Right ventricle myocardium superior (tissue), 1 donor: ENCODE data around the gene NCOR2. TPM values are rescaled to one million over a fixed set of nuclear protein-coding genes. Genes with fewer than 3 reads are reported as not detected.

Experiments
- ATAC-seq: fragments of 200-7000 bp; cut with Tn5 transposase; one replicate; pipeline ENCODE4 v1.9.1; 2020; ENCODE audit warnings: mild to moderate bottlenecking; ENCODE audit not compliant: poor library complexity
- DNase-seq: peaks from one replicate; pipeline ENCODE4 v3.0.0-alpha.2; 2020
- intact Hi-C: fragments of 100-400 bp; cut with DNase I; formaldehyde crosslinking; loops from one replicate; pipeline ENCODE4 v1.11.2; 2022
- total RNA-seq: library from RNA; stranded (reverse); fragmentation: NEBNext Ultra II Directional; extraction: Animal tissue kit (Norgen Biotek cat#: 25700); gene quantifications from one replicate; pipeline ENCODE4 v1.2.1, GENCODE V29; 2021
- donor health status: DM: no; HTN: yes; CAD: no; lungs with severe emphysema.

NCOR2 gene
- total RNA-seq, 1 donor from 2014 or later = 133 TPM

DNA sequence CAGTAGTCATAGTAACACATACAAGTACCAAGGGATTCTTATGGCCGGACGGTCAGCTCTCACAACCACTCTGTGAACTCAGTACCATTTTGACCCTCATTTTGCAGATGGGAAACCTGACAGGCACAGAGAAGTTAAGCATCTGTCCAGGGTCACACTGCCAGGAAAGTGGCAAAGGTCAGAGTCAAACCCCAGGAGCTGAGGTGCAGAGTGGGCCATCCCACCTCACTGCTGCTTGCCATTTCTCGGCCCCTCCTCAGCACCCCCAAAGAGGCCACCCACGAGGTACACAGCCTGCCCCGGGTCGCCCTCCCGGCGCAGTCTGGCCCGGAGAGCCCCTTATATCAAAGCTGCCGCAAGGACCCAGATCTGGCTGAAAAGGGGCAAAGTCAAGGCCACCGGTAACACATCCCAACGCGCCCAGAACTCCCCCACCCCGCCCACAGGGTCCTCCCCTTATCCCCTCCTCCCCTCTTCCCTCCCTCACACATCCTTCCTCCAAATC is 1.7 kb downstream of the NCOR2 start:
- intact Hi-C loops = loop anchor here (5.0 kb wide), 1 partner anchor 202 kb away; no protein-coding TSS in a partner anchor
- ATAC-seq (no peak), DNase-seq (no peak)

DNA sequence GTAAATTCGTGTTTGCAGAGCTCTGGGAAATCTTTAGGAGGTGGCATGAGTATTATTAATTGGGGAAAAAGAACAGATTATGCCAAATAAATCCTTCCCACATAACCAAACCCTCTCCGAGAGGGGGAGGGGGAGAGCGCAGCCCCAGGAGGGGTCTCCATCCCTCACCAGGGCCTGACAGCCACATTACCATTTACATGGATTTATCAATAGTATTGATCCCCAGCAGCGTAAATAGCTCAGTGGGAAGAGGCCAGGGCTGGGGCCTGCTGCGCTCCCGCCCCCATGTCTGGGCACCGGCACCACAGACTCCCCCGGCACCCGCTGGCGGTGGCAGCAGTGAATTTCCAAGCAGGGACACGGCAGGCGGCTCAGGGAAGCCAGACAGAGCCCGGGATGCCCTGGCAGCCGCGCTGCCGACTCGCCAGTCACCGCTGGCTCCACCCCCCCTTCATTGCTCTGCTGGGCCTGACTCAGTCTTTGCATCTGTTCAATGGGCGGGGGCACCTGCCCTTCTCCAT is 2.4 kb downstream of the NCOR2 start:
- intact Hi-C loops = loop anchor here (5.0 kb wide), 1 partner anchor 202 kb away; no protein-coding TSS in a partner anchor
- DNase-seq = no peak
- no peak for ATAC-seq

DNA sequence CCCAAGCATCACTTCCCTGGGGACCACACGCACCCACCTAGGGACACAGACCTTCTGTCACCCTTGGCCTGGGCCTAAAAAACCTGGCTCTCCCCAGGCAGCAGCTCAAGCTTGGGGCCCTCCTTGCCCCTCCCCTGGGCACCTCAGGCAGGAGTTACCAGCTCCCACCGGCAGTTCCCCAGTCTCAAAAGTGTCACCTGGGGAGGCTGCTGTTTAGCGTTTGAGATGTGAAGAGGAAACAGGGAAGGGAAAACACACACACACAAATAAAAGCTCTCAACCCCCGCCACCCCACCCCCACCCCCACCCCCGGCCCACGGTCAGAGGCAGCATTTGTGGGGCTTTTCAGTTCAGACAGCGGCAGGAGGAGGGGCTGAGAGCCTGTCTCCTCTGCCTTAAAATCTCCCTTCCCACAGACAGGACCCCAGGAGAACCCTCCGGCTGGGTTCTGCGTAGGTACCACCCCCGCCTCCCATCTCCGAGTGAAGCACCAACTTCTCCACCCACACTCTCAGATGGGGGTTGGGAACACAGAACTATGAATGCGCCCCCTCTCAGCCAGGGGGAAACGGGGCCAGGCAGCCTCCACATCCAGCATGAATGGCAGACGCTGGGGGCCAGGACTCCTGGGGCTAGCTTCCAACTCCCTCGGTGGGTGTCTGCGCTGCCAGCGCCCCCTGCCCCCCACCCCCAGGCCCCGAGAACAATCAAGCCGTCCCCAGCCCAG is 3.0 kb downstream of the NCOR2 start:
- DNase-seq (no peak), ATAC-seq (no peak)
- intact Hi-C loops = no loop called here

DNA sequence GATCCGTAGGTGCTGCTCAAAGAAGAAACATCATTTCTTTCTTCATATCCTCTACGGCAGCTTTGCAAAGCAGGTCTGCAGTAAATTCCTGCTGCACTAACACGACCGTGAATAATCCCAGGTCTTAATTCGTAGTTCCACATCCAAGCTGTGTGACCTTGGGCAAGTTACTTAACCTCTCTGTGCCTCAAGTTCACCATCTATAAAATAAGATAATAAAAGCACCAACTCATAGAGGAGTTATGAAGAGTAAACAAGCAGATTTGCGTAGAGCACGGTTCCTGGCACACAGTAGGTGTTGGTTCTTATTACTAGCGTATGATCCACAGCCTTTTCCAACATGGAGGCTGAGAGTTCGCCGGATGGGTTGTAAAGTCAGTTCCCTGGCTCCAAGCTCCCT is 3.6 kb downstream of the NCOR2 start:
- intact Hi-C loops = no loop called here
- no peak for ATAC-seq
- no peak for DNase-seq

DNA sequence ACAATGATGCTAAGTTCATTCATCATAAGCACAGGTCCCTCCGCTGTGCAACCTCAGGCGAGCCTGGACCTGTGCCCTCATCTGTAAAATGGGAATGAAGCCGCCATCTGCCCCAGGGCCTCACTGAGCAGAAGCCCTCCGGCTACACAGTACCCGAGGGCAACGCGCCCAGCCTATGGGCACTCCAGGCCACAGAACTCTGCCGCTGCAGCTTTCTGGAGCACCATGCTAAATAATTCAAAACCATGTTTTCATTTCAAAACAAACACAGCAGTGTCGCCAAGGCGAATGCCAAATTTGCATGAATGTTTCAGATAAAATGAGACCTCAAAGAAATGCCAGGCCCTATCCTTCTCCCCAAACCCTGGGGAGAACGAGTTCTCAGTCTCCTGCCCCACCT is 4.0 kb downstream of the NCOR2 start:
- intact Hi-C loops = no loop called here
- DNase-seq = no peak
- no peak for ATAC-seq

DNA sequence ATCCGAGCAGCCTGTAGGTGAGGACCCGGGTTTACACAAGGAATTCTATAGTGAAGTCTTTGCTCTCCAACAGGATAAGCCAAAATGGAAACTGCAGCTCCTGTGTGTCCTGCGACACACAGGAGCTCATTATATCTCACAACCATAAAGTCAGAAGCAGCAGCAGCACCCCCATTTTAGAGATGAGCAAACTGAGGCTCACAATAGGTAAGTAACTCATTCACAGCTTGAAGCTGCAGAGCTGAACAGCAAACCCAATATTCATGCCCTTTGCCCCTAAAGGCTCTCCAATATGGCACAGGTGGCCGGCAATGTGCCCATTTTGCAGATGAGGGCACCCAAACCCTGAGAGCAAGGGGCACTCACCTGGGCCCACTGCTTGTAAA is 4.6 kb downstream of the NCOR2 start:
- ATAC-seq (no peak), DNase-seq (no peak)
- intact Hi-C loops = no loop called here

DNA sequence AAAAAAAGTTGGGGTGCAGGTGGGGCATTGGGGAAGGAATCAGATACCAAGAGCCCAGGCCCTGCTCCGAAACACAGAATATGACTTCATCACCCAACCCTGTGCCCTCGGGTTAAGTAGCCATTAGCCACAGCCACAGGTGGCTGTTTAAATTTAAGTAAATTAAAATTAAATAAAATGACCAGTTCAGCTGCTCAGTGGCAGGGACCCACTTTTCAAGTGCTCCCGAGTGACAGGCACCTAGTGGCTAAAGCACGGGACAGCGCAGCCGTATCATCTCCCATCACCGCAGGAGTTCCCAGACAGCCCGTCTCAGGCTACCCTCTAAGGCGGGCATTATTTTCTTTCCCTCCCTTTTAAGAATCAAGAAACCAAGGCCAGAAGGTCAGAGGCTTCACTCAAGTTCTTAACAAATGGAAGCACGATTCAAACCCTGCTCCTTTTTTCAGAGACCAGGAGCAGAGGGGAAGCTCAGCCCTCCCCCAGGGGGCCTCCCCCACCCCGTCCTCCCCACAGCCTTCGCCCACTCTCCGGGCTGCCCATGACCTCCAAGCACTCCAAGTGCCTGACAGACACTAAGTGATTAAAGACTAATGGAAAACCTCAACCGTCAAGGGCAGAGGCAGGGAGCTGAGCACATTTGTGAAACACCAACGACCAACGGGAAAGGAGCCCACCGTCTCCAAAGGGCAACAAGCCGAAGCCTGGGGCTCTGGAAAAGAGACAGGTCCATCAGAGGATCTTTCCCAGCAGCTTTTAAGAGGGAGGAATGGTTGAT is 5.2 kb downstream of the NCOR2 start:
- intact Hi-C loops = no loop called here
- no peak for ATAC-seq
- no peak for DNase-seq

DNA sequence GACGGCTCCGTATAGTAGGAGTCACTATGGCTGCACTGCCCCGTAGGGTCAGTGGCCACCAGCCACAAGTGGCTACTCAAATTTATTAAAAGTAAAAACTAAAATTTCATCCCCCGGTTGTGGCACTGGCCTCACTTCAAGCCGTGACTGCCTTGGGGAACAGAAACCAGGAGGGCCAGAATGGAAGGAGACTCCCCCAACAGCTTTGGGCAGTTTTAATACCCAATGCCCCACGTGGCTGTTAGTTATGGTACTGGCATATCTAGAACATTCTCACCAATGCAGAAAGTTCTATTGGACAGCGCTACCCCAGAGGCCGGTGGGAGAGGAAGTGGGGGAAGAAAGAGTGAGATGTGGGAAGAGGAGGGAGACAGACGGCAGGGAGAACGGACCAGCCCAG is 6.2 kb downstream of the NCOR2 start:
- no peak for DNase-seq
- intact Hi-C loops = no loop called here
- no peak for ATAC-seq

DNA sequence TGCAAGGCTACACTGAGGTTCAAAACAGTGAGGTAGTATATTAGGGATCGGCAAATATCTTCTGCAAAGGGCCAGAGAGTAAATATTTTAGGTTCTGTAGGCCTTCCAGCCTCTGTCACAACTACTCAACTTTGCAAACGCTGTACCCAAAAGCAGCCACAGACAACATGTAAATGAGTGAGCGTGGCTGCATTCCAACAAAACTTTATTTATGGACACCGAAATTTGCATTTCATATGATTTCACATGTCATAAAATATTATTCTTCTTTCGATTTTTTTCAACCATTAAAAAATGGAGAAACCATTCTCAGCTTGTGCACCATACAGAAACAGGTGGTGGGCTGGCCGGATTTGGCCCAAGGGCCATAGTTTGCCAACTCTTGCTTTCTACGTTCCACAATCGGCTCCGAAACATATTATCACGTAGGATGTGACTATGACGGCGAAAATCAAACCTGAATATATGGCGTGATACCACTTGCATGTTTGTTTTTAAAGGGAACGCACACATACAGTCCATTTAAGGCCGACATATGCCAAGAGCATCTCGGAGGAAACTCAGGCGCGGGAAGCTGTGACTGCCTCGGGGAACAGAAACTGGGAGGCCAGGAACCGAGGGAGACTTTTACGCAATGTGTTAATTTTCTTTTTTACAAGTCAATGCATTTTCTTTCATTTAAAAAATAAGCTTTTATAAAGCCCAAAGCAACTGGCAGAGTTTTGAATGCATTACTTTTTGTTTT is 7.1 kb downstream of the NCOR2 start:
- no peak for DNase-seq
- no peak for ATAC-seq
- intact Hi-C loops = no loop called here

DNA sequence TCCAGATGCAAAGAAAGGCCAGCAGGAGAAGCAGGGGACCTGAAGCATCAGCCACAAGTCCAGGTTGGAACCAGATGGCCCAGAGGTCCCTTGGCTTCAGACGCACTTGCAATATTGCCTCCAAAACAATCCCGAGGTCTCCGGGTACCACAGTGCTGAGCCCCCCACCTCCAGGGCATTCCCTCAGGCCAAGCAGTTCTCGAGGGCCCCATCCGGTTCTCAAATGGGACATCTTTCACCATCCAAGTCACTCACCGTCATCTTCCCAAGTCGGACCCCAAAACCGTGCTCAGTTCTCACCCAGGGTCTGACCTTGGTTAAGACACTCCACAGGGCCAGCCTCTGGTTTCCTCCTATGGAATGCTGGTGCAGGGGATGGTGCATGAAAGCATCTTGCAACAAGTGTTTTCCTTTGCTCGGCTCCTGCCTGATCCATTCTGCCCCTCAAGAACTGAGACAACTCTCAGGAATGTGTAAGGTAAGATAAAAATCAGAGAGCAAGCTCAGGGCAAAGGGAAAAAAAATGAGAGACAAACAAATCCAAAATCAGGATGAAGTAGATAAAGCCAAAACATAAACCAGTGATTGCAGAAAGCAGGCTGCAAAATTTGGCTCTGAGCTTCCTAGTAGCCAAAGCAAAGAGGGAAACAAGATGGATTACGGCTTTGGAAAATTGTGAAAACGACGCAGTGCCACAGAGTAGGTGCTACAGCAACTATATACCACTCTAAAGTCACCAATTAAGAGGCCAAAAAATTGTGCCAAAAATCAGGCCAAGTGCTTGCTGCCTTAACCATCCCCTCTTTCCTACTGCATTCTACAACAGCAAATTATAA is 8.0 kb downstream of the NCOR2 start:
- DNase-seq (no peak), ATAC-seq (no peak)
- intact Hi-C loops = loop anchor here (5.0 kb wide), 1 partner anchor 37 kb away; no protein-coding TSS in a partner anchor

DNA sequence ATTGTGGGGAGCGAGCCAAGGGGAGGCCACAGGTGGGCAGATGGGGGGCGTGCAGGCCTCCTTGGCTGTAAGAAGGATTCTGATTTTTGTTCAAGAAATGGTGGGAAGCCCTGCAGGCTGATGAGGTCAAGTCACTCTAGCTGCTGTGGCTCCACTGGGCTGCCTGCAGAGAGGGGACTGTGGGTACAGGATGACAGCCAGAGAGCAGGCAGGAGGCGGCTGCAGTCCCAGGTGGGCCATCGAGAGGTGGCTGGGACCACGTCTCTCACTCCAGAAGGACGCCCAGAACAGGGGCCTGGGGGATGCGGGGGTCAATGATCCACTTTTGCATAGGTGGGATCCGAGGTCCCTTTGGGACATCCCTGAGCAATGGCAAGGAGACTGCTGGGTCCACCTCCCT is 9.1 kb downstream of the NCOR2 start:
- DNase-seq (no peak), ATAC-seq (no peak)
- intact Hi-C loops = loop anchor here (5.0 kb wide), 1 partner anchor 36 kb away; no protein-coding TSS in a partner anchor

DNA sequence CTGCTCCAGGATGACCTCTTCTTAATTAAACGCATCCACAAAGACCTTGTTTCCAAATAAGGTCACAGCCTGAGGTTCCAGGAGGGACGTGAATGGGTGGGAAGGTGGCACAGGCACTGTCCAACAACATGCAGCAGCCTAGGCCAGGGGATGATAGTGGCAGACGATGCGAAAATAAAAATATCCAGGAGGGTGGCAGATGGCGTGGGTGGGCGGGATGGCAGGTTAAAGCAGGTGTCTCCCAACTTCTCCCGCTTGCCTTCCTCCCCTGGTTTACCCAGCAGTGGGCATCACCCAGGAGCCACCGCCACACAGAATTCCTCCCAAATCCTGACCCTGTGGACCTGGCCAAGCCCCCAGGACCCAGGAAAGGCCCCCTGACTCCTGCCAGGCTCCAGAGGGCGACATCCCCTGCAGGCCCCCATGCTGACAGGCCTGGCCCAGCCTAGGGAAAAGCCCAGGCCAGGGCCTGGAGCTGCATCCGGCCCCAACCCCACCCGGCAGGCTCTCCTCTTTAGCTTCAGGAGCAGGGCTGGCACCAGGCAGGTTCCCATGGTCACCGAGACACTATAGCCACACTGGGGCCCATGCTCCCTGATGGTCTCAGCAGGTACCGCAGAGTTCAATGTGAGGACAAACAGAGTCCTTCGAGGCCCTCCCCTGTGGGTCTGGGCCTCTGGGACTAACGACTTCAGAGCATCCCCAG is 9.7 kb downstream of the NCOR2 start:
- intact Hi-C loops = loop anchor here (5.0 kb wide), 1 partner anchor 35 kb away; no protein-coding TSS in a partner anchor
- ATAC-seq = peak; percentile 7
- no peak for DNase-seq

DNA sequence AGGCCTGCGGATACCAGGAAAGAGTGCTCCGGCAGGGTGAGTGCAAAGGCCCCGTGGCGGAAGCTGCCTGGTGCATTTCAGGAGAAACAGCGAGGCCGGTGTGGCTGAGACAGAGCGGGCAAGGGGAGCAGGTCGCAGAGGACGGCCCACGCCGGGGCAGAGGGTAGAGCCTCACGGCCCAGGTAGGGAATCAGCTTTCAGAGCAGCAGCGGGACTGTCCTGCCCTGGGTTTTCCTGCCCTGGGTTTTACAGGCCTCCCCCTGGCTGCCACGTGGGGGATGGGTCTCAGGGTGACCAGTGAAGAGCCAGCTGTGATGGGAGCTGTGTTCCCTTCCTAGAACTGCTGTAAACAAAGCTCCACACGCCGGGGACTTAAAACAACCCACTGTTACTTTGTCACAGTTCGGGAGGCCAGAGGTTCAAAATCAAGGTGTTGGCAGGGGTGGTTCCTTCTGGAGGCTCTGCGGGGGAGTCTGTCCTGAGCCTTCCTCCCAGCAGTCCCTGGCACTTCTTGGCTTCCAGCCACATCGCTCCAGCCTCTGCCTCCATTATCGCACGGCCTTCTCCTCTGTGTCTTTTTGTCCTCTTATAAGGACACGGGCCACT is 10.4 kb downstream of the NCOR2 start:
- intact Hi-C loops = loop anchor here (5.0 kb wide), 1 partner anchor 35 kb away; no protein-coding TSS in a partner anchor
- DNase-seq (no peak), ATAC-seq (peak; percentile 10)

DNA sequence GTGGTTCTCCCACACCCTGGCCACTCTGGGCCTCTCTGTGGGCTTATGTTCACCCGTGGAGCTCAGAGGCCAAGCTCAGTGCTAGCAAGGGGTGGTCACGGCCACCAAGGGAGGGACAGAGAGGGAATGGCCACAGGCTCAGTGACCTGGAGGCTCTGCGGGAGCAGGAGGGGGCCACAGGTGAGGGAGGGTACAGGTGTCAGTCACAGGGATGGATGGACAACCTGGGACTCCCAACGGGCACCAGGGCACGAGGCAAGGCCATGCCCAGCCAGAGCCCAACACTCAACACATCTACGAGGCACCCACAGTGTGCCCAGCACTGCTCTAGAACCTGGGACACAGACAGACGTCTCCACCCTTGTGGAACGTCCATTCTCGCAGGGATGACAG is 11.3 kb downstream of the NCOR2 start:
- intact Hi-C loops = loop anchor here (5.0 kb wide), 1 partner anchor 34 kb away; no protein-coding TSS in a partner anchor
- no peak for ATAC-seq
- no peak for DNase-seq

DNA sequence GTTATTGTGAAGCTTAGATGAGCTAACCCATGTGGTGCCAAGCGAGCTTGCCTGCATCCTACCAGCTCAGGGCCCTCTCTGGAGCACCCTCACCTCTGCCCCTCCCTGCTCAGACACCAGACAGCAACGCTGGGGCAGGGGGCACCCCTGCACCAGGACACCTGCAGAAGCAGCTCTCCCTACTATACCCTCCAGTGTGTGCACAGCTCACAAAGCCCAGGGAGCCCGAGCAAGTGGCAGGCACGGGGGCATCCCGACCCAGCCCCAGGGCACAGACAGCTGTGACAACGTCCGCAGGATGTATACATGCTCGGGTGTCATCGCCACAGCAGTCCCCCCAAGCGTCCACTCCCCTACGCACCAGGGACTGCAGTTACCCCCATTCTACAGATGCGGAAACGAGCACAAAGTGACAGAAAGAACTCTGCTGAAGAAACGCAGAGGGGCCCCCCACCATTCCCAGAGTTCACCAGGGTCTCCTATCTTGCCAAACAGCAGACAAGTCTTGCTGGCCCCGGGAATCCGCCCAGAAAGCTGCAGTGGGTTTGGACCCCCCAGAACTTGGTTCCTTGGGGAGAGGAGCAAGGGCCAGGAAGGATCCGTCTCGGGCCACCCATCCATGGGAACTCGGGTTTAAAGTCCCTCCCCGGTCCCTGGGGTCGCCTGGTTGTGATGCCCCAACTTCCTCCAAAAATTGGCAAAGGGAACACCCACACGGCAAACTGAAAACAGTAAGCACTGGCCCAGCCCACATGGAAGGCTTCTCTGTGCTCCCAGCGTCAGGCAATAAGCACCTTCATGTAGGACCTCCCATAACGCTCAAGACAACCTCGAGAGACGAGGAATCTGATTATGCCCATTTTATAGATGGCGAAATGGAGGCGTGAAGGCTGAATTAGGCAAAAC is 12.0 kb downstream of the NCOR2 start:
- ATAC-seq (no peak), DNase-seq (no peak)
- intact Hi-C loops = loop anchor here (5.0 kb wide), 1 partner anchor 33 kb away; no protein-coding TSS in a partner anchor
